Left ventricle myocardium superior (tissue), 1 donor: ENCODE data around the gene UTP25. TPM values are rescaled to one million over a fixed set of nuclear protein-coding genes. Genes with fewer than 3 reads are reported as not detected.
"Not testable (repeated sequence)": the region's sequence is repeated elsewhere in the genome, so short reads cannot be mapped to it uniquely, and the experiment has no call there.

Experiments used
- ATAC-seq: fragments of 200-7000 bp; cut with Tn5 transposase; one replicate; pipeline ENCODE4 v1.9.1; 2020; ENCODE audit warnings: mild to moderate bottlenecking, moderate library complexity
- DNase-seq: peaks from one replicate; pipeline ENCODE4 v3.0.0-alpha.2; 2020
- intact Hi-C: fragments of 100-400 bp; cut with micrococcal nuclease; formaldehyde crosslinking; loops from one replicate; pipeline ENCODE4 v1.11.0; 2022
- long read RNA-seq: library from polyadenylated mRNA; unstranded; transcript quantifications from one replicate; pipeline ENCODE4 v2.0.0, GENCODE V29; 2021
- total RNA-seq: library from RNA; stranded (reverse); fragmentation: NEBNext Ultra II Directional; extraction: Animal tissue kit (Norgen Biotek cat#: 25700); gene quantifications from one replicate; pipeline ENCODE4 v1.2.1, GENCODE V29; 2021
- donor health status: DM: no; HTN: yes; CAD: no; lungs with severe emphysema.

The UTP25 gene
- total RNA-seq = 2.5 TPM
- long read RNA-seq, full-length matches to known transcripts = 3 of 4 reads
- long read RNA-seq, partial matches to known transcripts = 0 of 4 reads
- long read RNA-seq, other reads (novel, unspliced or antisense) = 1 of 4 reads

- intact Hi-C loops = no loop called here
- DNase-seq (peak; percentile 94), ATAC-seq (peak; percentile 94)
These were observed at the start of gene UTP25 for GRCh38 chr1:209827384-209828262. Gene UTP25 (plus strand): TSS chr1:209827972. CDS start chr1:209828064, 92 bp downstream.

- no peak for ATAC-seq
- intact Hi-C loops = no loop called here
- DNase-seq = no peak
These were observed 49.7 kb upstream of the UTP25 start for GRCh38 chr1:209778102-209778501.

GRCh38 chr1:209780268-209780667 lies 47.5 kb upstream of the UTP25 start:
- DNase-seq (no peak), ATAC-seq (no peak)
- intact Hi-C loops = no loop called here

- intact Hi-C loops = no loop called here
- no peak for DNase-seq
- no peak for ATAC-seq
These were observed 44.4 kb upstream of the UTP25 start for GRCh38 chr1:209783386-209783785.

GRCh38 chr1:209784265-209785169 lies 43.3 kb upstream of the UTP25 start, which contains the start of gene C1orf74:
Gene C1orf74 (minus strand): TSS chr1:209784559. CDS start chr1:209783634, 925 bp downstream.
- intact Hi-C loops = no loop called here
- peak; percentile 95 for ATAC-seq
- peak; percentile 100 for DNase-seq

GRCh38 chr1:209785592-209785991 lies 42.2 kb upstream of the UTP25 start:
- intact Hi-C loops = no loop called here
- ATAC-seq (no peak), DNase-seq (no peak)

GRCh38 chr1:209786146-209786545 lies 41.6 kb upstream of the UTP25 start:
- ATAC-seq = peak; percentile 13
- DNase-seq = no peak
- intact Hi-C loops = no loop called here

GRCh38 chr1:209787551-209787950 lies 40.2 kb upstream of the UTP25 start:
- intact Hi-C loops = no loop called here
- peak; percentile 71 for ATAC-seq

GRCh38 chr1:209789245-209789644 lies 38.5 kb upstream of the UTP25 start:
- intact Hi-C loops = no loop called here
- ATAC-seq = no peak

More at GRCh38 chr1:209787551-209787950, 40.2 kb upstream of the UTP25 start:
- no peak for DNase-seq

GRCh38 chr1:209790286-209791193 lies 37.2 kb upstream of the UTP25 start:
- ATAC-seq = no peak
- intact Hi-C loops = no loop called here
- no peak for DNase-seq

More at GRCh38 chr1:209789245-209789644, 38.5 kb upstream of the UTP25 start:
- no peak for DNase-seq

- ATAC-seq (no peak), DNase-seq (no peak)
- intact Hi-C loops = no loop called here
These were observed 35.9 kb upstream of the UTP25 start for GRCh38 chr1:209791920-209792319.

- DNase-seq, intact Hi-C loops, ATAC-seq: not testable (repeated sequence)
These were observed 34.1 kb upstream of the UTP25 start for GRCh38 chr1:209793711-209794110.

- intact Hi-C loops = no loop called here
- DNase-seq (no peak), ATAC-seq (no peak)
These were observed 29.7 kb upstream of the UTP25 start for GRCh38 chr1:209797978-209798639.

GRCh38 chr1:209800984-209801834 lies 26.6 kb upstream of the UTP25 start:
- intact Hi-C loops = no loop called here
- DNase-seq (peak; percentile 52), ATAC-seq (peak; percentile 72)

- intact Hi-C loops = no loop called here
- no peak for DNase-seq
- peak; percentile 79 for ATAC-seq
These were observed 25.5 kb upstream of the UTP25 start for GRCh38 chr1:209802117-209802779.

- ATAC-seq = no peak
- no peak for DNase-seq
- intact Hi-C loops = no loop called here
These were observed 25.0 kb upstream of the UTP25 start for GRCh38 chr1:209802780-209803152.

GRCh38 chr1:209803568-209803967 lies 24.2 kb upstream of the UTP25 start:
- DNase-seq (no peak), ATAC-seq (no peak)
- intact Hi-C loops = no loop called here
